Skeletal muscle tissue (tissue), 4 donors: Measurements from ENCODE around the gene MTMR3. TPM values are rescaled to one million over a fixed set of nuclear protein-coding genes. Genes with fewer than 3 reads are reported as not detected.
A peak's percentile ranks its signal among the peaks of the same experiment; 100 is the strongest.

Source experiments
- H3K27ac ChIP-seq: one replicate; pipeline ENCODE4 v1.7.0; 2013; ENCODE audit warnings: mild to moderate bottlenecking, low read depth, low read length, inconsistent platforms
- H3K27me3 ChIP-seq, 3 donors: one replicate each; pipeline ENCODE4 v1.7.0; 2013; ENCODE audit warnings: low read length in 3 of 3; ENCODE audit not compliant: control insufficient read depth in 3 of 3, insufficient read depth in 3 of 3
- H3K36me3 ChIP-seq, 3 donors: one replicate each; pipeline ENCODE4 v1.7.0; 2013; ENCODE audit warnings: low read length in 3 of 3; ENCODE audit not compliant: control insufficient read depth in 3 of 3, insufficient read depth in 3 of 3
- H3K4me1 ChIP-seq, 3 donors: one replicate each; pipeline ENCODE4 v1.7.0; 2013; ENCODE audit warnings: low read length in 3 of 3, mild to moderate bottlenecking in 3 of 3; ENCODE audit not compliant: control insufficient read depth in 3 of 3, insufficient read depth in 3 of 3
- H3K4me3 ChIP-seq, 3 donors: one replicate each; pipeline ENCODE4 v1.7.0; 2013; ENCODE audit warnings: low read length in 3 of 3
- H3K9ac ChIP-seq, 3 donors: one replicate each; pipeline ENCODE4 v1.7.0; 2013; ENCODE audit warnings: low read length in 3 of 3, mild to moderate bottlenecking in 3 of 3, moderate library complexity in 2 of 3, low read depth in 1 of 3
- H3K9me3 ChIP-seq, 3 donors: one replicate each; pipeline ENCODE4 v1.7.0; 2013; ENCODE audit warnings: low read length in 3 of 3; ENCODE audit not compliant: control insufficient read depth in 3 of 3
- total RNA-seq: library from RNA; depleted of rRNA; stranded (reverse); fragments of >200 nt; gene quantifications from one replicate; pipeline ENCODE4 v1.2.3, GENCODE V29; 2014
- donor health status: Osteomylitis.

Gene MTMR3
- total RNA-seq, 1 donor from 2014 or later: 38.6 TPM

DNA sequence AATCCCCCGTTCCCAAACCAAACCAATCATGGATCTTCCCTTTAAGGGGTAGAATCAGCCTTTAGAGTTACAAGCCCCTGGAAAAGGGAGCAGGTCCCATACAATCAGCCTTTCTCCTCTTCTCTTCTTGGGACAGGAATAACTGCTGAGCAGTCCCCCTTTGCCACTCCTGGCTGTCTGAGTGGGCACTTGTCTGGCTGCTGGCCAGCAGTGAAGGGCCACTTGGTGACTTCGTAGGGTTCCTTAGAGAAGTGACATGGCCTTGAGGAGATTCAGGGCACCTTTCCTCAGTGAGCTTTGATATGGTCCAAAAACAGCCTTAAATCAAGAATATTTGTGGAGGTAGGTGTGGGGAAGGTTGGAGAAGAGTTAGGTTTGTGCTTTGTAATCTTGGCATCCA lies 143.8 kb downstream of the MTMR3 start:
- Histone ChIP-seq H3K4me1 (peaks cover 0 to 3% (median 2%) of the 10 kb centered on the region in 3 donors), H3K4me3 (no peak overlapping the region), H3K27me3 (no peaks in the 10 kb centered on the region), H3K9ac (peak overlapping the region in 2 of 3 donors; percentile 6 to 8), H3K9me3 (no peaks in the 10 kb centered on the region), H3K27ac (no peak overlapping the region), H3K36me3 (peaks cover 58 to 72% (median 64%) of the 10 kb centered on the region in 3 donors)

GRCh38 chr22:30027169-30027568 lies 144.2 kb downstream of the MTMR3 start:
- no peaks in the 10 kb centered on the region for H3K9me3 ChIP-seq
- H3K27ac ChIP-seq: no peak overlapping the region
- H3K9ac ChIP-seq: peak overlapping the region in 1 of 3 donors; percentile 6
- peaks cover 0 to 3% (median 2%) of the 10 kb centered on the region in 3 donors for H3K4me1 ChIP-seq
- no peak overlapping the region for H3K4me3 ChIP-seq
- peaks cover 54 to 68% (median 60%) of the 10 kb centered on the region in 3 donors for H3K36me3 ChIP-seq
- no peaks in the 10 kb centered on the region for H3K27me3 ChIP-seq

GRCh38 chr22:30027791-30028190 lies 144.8 kb downstream of the MTMR3 start:
- no peak overlapping the region for H3K9ac ChIP-seq
- peaks cover 0 to 3% (median 0%) of the 10 kb centered on the region in 3 donors for H3K4me1 ChIP-seq
- no peaks in the 10 kb centered on the region for H3K9me3 ChIP-seq
- H3K36me3 ChIP-seq: peaks cover 47 to 62% (median 54%) of the 10 kb centered on the region in 3 donors
- H3K4me3 ChIP-seq: no peak overlapping the region
- no peaks in the 10 kb centered on the region for H3K27me3 ChIP-seq
- H3K27ac ChIP-seq: no peak overlapping the region

DNA sequence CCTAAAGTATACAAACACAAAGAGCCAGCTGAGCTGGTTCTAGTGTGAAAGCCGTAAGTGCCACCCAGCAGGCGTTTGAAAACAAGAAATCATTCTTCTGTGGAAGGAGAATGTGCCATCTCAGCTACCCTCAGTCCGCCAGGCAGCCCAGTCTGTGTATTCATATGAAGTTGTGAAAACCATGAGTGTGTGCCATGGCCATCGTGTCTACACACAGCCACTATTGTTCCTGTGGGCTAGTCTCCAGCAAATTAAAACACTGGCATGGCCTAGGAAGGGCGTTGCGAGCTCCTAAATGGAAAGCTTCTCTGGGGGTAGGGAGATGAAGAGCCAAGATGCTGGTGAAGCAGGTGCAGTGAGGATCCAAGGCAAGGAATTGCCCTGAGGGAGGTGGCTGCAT lies 145.8 kb downstream of the MTMR3 start:
- Histone ChIP-seq H3K4me3 (no peak overlapping the region), H3K27ac (no peak overlapping the region), H3K4me1 (peaks cover 2 to 10% (median 8%) of the 10 kb centered on the region in 3 donors), H3K27me3 (no peaks in the 10 kb centered on the region), H3K36me3 (peaks cover 39 to 53% (median 45%) of the 10 kb centered on the region in 3 donors), H3K9ac (no peak overlapping the region), H3K9me3 (no peaks in the 10 kb centered on the region)

DNA sequence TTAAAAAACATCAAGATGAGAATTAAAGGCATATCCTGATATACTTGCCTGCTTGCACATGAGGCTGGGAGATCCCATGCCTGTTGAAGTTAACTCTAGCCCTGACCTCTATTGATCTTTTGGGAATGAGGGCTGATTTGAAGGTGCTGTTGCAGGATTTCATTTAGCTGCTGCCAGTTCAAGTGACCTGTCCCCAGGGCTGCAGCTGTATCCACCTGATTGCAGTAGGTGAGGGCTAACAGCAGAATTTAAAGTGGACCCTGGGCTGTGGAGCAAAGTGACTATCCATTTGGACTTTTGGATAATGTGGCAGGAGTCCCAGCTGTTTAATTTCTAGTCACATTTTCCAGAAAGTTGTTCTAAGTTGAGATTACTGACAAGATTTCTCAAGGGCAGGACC lies 146.5 kb downstream of the MTMR3 start:
- Histone ChIP-seq H3K36me3 (peaks cover 37 to 45% (median 39%) of the 10 kb centered on the region in 3 donors), H3K4me1 (peaks cover 6 to 15% (median 13%) of the 10 kb centered on the region in 3 donors), H3K27me3 (no peaks in the 10 kb centered on the region), H3K9me3 (no peaks in the 10 kb centered on the region), H3K27ac (no peak overlapping the region), H3K9ac (peak overlapping the region in 1 of 3 donors; percentile 20), H3K4me3 (no peak overlapping the region)

- no peaks in the 10 kb centered on the region for H3K9me3 ChIP-seq
- H3K27me3 ChIP-seq: no peaks in the 10 kb centered on the region
- peaks cover 29 to 37% (median 31%) of the 10 kb centered on the region in 3 donors for H3K36me3 ChIP-seq
- no peak overlapping the region for H3K4me3 ChIP-seq
- no peak overlapping the region for H3K9ac ChIP-seq
- no peak overlapping the region for H3K27ac ChIP-seq
- H3K4me1 ChIP-seq: peaks cover 6 to 15% (median 13%) of the 10 kb centered on the region in 3 donors
Observed at GRCh38 chr22:30030329-30030728, 147.4 kb downstream of the MTMR3 start.

DNA sequence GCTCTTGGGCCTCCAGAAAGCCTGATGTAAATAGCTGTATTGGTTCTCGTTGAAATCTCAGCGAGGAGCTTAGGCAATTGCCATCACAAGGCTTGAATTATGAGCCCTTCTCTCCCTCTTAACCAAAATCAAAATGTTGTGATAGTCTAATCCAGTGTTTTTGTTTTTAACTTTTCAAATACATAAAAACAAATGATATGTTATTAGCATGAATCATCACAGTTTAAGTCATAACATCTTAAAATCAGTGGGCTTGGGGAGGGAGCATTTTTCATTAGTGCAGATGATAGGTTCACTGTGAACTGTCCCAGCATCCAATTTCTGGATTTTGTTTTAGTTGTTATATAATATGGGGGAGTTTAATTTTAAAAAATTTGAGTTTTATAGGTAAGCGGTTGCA lies 148.4 kb downstream of the MTMR3 start:
- Histone ChIP-seq H3K4me3 (no peak overlapping the region), H3K4me1 (peaks cover 6 to 15% (median 14%) of the 10 kb centered on the region in 3 donors), H3K27me3 (no peaks in the 10 kb centered on the region), H3K27ac (no peak overlapping the region), H3K36me3 (peaks cover 19 to 27% (median 21%) of the 10 kb centered on the region in 3 donors), H3K9ac (no peak overlapping the region), H3K9me3 (no peaks in the 10 kb centered on the region)

- Histone ChIP-seq H3K27ac (no peak overlapping the region), H3K9me3 (no peaks in the 10 kb centered on the region), H3K4me1 (peaks cover 6 to 18% (median 15%) of the 10 kb centered on the region in 3 donors), H3K36me3 (peaks cover 14 to 21% (median 15%) of the 10 kb centered on the region in 3 donors), H3K9ac (no peak overlapping the region), H3K4me3 (no peak overlapping the region), H3K27me3 (no peaks in the 10 kb centered on the region)
Observed at GRCh38 chr22:30031764-30032455, 148.9 kb downstream of the MTMR3 start.

DNA sequence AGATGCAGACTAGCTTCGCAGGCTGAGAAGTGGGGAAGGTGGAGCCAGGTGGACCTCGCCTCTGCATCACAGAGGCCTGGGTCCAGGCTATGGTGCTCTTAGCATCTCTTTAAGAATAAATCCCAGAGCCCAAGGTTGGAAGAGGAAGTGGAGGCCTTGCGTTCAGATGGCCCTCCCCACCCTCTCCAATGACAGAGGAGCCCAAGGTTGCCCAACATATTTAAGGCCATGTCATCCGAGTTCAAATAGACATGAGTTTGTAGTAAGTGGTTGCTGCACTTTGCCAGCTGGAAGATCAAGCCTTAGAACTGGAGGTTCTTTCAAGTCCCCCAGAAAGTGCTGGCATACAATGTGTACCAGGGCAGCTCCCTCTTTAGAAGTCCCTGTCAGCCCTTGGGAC lies 150.2 kb downstream of the MTMR3 start:
- H3K4me1 ChIP-seq: peaks cover 6 to 18% (median 12%) of the 10 kb centered on the region in 3 donors
- no peaks in the 10 kb centered on the region for H3K27me3 ChIP-seq
- no peak overlapping the region for H3K9ac ChIP-seq
- no peaks in the 10 kb centered on the region for H3K9me3 ChIP-seq
- no peak overlapping the region for H3K27ac ChIP-seq
- peaks cover 8 to 10% (median 8%) of the 10 kb centered on the region in 3 donors for H3K36me3 ChIP-seq
- no peak overlapping the region for H3K4me3 ChIP-seq

GRCh38 chr22:30033901-30034300 lies 150.9 kb downstream of the MTMR3 start:
- Histone ChIP-seq H3K4me1 (peaks cover 6 to 18% (median 12%) of the 10 kb centered on the region in 3 donors), H3K4me3 (no peak overlapping the region), H3K9me3 (no peaks in the 10 kb centered on the region), H3K36me3 (peaks cover under 1 to 6% (median 6%) of the 10 kb centered on the region in 3 donors), H3K27ac (no peak overlapping the region), H3K27me3 (no peaks in the 10 kb centered on the region), H3K9ac (no peak overlapping the region)
